ENCODE results near the gene CHRFAM7A.
"Not testable (repeated sequence)": the region's sequence is repeated elsewhere in the genome, so short reads cannot be mapped to it uniquely, and the experiment has no call there.

The CHRFAM7A gene

DNA sequence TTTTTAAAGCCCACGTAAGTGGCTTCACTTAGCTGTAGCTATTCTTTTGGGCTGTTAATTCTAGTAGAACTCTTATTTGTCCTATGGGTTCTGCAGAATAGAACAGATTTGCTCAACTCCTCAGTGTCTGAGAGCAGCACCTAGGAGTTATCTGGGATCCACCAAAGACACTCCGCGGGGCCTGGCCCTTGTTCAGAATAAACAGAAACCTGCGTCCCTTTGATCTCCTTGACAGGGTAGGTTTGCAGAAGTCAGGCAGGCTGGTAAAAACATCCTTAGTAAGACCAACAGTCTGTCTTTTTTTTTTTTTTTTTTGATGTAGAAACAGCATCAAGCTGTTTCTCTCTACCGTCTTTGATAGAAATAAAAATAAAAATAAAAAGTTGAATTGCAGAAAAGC lies 31.9 kb downstream of the CHRFAM7A start:
- H3K4me1 ChIP-seq (ENCODE audit: insufficient read depth, low read length); H3K9me3 ChIP-seq (ENCODE audit: control insufficient read depth, insufficient read depth, low read length): not testable (repeated sequence)

GRCh38 chr15:30360990-30361389 lies 32.4 kb downstream of the CHRFAM7A start:
- not testable (repeated sequence) for H3K9ac ChIP-seq (ENCODE audit: low read depth, low read length); H3K4me1 ChIP-seq (ENCODE audit: insufficient read depth, low read length); H3K9me3 ChIP-seq (ENCODE audit: control insufficient read depth, insufficient read depth, low read length); H3K36me3 ChIP-seq (ENCODE audit: insufficient read depth, low read length)

More for the DNA sequence above, 31.9 kb downstream of the CHRFAM7A start:
- H3K36me3 ChIP-seq (ENCODE audit: insufficient read depth, low read length); H3K9ac ChIP-seq (ENCODE audit: low read depth, low read length): not testable (repeated sequence)

GRCh38 chr15:30355043-30355442 lies 38.3 kb downstream of the CHRFAM7A start:
- H3K36me3 ChIP-seq (ENCODE audit: insufficient read depth, low read length); H3K9me3 ChIP-seq (ENCODE audit: control insufficient read depth, insufficient read depth, low read length); H3K4me1 ChIP-seq (ENCODE audit: insufficient read depth, low read length); H3K9ac ChIP-seq (ENCODE audit: low read depth, low read length): not testable (repeated sequence)

DNA sequence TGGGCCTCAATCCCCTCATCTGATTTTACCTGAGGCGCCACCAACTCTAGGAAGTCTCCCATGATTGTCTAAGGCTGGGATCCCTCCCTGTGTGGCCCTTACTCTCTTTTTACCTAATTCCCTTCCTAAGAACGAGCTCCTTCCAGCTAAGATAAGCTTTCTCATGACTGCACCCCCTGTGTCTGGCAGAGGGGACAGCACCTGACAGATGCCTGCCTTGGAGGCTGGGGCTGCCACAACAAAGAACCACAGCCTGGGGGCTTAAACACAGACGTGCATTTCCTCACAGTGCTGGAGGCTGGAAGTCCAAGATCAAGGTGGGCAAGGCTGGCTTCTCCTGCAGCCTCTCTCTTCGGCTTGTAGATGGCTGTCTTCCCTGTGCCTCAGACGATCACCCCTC lies 43.5 kb downstream of the CHRFAM7A start:
- not testable (repeated sequence) for H3K9me3 ChIP-seq (ENCODE audit: control insufficient read depth, insufficient read depth, low read length); H3K36me3 ChIP-seq (ENCODE audit: insufficient read depth, low read length); H3K4me1 ChIP-seq (ENCODE audit: insufficient read depth, low read length); H3K9ac ChIP-seq (ENCODE audit: low read depth, low read length)

GRCh38 chr15:30336584-30336983 lies 56.8 kb downstream of the CHRFAM7A start:
- H3K36me3 ChIP-seq (ENCODE audit: insufficient read depth, low read length); H3K9me3 ChIP-seq (ENCODE audit: control insufficient read depth, insufficient read depth, low read length); H3K4me1 ChIP-seq (ENCODE audit: insufficient read depth, low read length); H3K9ac ChIP-seq (ENCODE audit: low read depth, low read length): not testable (repeated sequence)

DNA sequence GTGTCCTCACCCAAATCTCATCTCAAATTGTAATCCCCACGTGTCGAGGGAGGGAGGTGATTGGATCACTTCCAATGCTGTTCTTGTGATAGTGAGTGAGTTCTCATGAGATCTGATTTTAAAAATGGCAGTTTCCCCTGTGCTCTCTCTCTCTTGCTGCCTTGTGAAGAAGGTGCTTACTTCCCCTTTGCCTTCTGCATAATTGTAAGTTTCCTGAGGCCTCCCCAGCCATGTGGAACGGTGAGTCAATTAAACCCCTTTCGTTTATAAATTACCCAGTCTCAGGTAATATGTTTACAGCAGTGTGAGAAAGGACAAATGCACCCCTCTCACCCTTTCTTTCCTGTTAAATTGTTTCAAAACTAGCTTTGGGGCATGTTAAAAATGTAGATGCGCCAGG lies 59.2 kb downstream of the CHRFAM7A start:
- H3K9me3 ChIP-seq (ENCODE audit: control insufficient read depth, insufficient read depth, low read length); H3K9ac ChIP-seq (ENCODE audit: low read depth, low read length); H3K36me3 ChIP-seq (ENCODE audit: insufficient read depth, low read length); H3K4me1 ChIP-seq (ENCODE audit: insufficient read depth, low read length): not testable (repeated sequence)

- not testable (repeated sequence) for H3K4me1 ChIP-seq (ENCODE audit: insufficient read depth, low read length); H3K36me3 ChIP-seq (ENCODE audit: insufficient read depth, low read length); H3K9me3 ChIP-seq (ENCODE audit: control insufficient read depth, insufficient read depth, low read length)
- peak overlapping the region; percentile 5; the same call in 1 of the 2 replicates for H3K9ac ChIP-seq (ENCODE audit: low read depth, low read length)
Observed at GRCh38 chr15:30326145-30326544, 67.2 kb downstream of the CHRFAM7A start.

DNA sequence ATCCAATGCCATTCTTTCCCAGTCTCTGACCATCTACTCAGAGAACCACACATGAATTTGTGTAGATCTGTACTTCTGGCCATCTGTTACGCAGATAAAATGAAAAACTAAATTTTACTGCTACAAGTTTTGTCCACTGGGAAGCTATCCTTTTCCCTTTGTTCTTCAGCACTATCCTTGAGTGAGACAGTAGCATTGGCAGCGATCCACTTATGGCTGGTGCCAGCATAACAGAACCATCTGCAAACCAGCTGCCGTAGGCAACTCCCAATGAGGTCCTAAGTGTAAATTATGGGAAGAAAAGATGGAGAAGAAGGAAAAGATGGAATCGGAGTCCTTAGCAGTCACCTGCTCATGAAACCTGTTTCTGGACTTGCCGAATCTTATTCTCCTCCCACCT lies 72.3 kb downstream of the CHRFAM7A start:
- H3K36me3 ChIP-seq (ENCODE audit: insufficient read depth, low read length); H3K9ac ChIP-seq (ENCODE audit: low read depth, low read length); H3K4me1 ChIP-seq (ENCODE audit: insufficient read depth, low read length); H3K9me3 ChIP-seq (ENCODE audit: control insufficient read depth, insufficient read depth, low read length): not testable (repeated sequence)

- not testable (repeated sequence) for H3K4me1 ChIP-seq (ENCODE audit: insufficient read depth, low read length); H3K9ac ChIP-seq (ENCODE audit: low read depth, low read length); H3K36me3 ChIP-seq (ENCODE audit: insufficient read depth, low read length); H3K9me3 ChIP-seq (ENCODE audit: control insufficient read depth, insufficient read depth, low read length)
Observed at GRCh38 chr15:30315704-30316103, 77.6 kb downstream of the CHRFAM7A start.

GRCh38 chr15:30310575-30310974 lies 82.8 kb downstream of the CHRFAM7A start:
- not testable (repeated sequence) for H3K9ac ChIP-seq (ENCODE audit: low read depth, low read length); H3K9me3 ChIP-seq (ENCODE audit: control insufficient read depth, insufficient read depth, low read length); H3K4me1 ChIP-seq (ENCODE audit: insufficient read depth, low read length); H3K36me3 ChIP-seq (ENCODE audit: insufficient read depth, low read length)

Measured in ES-I3 (cell line).